NB4 (cell line): ENCODE data around the gene RNF166.

Source experiments
- DNase-seq: peaks from one replicate; pipeline ENCODE4 v3.0.0; 2010; ENCODE audit warnings: low read depth
- H3K4me3 ChIP-seq: one replicate; pipeline ENCODE4 v1.5.1; 2011; ENCODE audit warnings: mild to moderate bottlenecking, low read depth, low read length, moderate library complexity
- MYC ChIP-seq: IDR thresholded peaks from 2 replicates; pipeline ENCODE4 v1.6.1; 2011; ENCODE audit warnings: low read depth, low read length
- POLR2A ChIP-seq: IDR thresholded peaks from 2 replicates; pipeline ENCODE4 v1.6.1; 2011; ENCODE audit warnings: mild to moderate bottlenecking; ENCODE audit not compliant: insufficient read length; ENCODE audit errors: extremely low read depth
- TF ChIP-seq, protein P1 (sequence below): IDR thresholded peaks from one replicate; pipeline ENCODE4 v1.5.1; 2012; ENCODE audit warnings: low read depth, low read length
- TF ChIP-seq, protein P2 (sequence below): IDR thresholded peaks from 2 replicates; pipeline ENCODE4 v1.6.1; 2011; ENCODE audit warnings: low read depth, low read length

Gene RNF166

DNA sequence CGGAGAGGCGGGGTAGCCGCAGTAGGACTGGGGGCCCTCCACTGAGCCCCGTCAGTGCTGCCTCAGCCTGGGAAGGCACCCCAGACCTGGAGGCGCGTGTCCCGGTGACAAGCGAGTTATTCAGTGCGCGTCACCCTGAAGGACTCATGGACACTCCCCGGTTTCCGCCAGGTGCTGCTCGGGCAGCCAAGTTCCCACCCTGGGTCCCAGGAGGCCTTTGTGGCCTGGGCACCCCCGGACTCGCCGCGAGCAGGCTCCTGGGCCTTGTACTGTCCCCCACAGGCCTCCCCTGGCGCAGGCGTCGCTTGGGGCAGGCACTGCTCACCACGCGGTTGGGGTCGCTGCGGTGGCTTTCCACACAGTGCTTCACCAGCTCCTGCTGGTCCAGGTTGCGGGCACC is 7.6 kb downstream of the RNF166 start:
- DNase-seq, result no peak
- no peak overlapping the region for H3K4me3 ChIP-seq
- no peak for TF ChIP-seq POLR2A
- TF ChIP-seq, protein P1, sequence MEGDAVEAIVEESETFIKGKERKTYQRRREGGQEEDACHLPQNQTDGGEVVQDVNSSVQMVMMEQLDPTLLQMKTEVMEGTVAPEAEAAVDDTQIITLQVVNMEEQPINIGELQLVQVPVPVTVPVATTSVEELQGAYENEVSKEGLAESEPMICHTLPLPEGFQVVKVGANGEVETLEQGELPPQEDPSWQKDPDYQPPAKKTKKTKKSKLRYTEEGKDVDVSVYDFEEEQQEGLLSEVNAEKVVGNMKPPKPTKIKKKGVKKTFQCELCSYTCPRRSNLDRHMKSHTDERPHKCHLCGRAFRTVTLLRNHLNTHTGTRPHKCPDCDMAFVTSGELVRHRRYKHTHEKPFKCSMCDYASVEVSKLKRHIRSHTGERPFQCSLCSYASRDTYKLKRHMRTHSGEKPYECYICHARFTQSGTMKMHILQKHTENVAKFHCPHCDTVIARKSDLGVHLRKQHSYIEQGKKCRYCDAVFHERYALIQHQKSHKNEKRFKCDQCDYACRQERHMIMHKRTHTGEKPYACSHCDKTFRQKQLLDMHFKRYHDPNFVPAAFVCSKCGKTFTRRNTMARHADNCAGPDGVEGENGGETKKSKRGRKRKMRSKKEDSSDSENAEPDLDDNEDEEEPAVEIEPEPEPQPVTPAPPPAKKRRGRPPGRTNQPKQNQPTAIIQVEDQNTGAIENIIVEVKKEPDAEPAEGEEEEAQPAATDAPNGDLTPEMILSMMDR, result no peak
- TF ChIP-seq, protein P2, sequence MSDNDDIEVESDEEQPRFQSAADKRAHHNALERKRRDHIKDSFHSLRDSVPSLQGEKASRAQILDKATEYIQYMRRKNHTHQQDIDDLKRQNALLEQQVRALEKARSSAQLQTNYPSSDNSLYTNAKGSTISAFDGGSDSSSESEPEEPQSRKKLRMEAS, result no peak
- TF ChIP-seq MYC, result no peak

DNA sequence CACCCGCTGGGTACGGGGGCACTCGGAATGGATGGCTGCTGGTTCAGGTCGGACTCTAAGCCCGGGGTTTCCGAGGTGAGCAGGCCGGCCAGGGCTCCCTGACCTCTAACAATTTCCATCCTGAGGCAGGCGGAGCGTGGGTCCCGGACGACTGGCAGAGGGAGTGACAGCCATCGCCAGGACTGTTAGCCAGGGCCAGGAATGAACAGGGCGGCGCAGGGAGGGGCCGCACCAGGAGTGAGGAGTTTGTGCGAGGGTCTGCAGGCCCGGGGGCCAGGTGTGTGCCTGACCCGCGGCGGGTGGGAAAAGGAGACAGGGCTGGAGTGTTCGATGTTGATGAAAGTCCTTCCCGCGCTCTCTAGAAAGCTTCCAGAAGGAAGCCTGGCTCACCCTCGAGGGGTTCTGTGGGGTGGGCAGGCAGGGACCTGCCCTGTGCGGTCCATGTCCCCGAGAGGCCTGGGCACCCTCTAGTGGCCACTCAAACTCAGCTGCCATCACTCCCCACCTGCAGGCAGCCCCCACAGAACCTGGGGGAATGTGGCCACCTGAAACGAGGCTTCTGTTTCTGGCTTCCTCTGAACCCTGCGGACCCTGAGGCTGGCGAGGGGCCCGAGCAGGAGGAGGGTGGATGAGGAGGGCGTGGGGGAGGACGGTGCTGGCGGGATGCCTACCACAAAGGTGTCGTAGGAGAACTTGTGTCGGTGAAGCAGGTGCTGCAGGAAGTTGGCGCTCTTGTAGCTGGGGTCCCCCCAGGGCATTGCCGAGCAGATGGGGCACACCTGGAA is 8.2 kb downstream of the RNF166 start:
- DNase-seq, result no peak
- H3K4me3 ChIP-seq, result no peak overlapping the region
- TF ChIP-seq, protein P1, result peak; percentile 44
- TF ChIP-seq, protein P2, result no peak
- no peak for TF ChIP-seq MYC

DNA sequence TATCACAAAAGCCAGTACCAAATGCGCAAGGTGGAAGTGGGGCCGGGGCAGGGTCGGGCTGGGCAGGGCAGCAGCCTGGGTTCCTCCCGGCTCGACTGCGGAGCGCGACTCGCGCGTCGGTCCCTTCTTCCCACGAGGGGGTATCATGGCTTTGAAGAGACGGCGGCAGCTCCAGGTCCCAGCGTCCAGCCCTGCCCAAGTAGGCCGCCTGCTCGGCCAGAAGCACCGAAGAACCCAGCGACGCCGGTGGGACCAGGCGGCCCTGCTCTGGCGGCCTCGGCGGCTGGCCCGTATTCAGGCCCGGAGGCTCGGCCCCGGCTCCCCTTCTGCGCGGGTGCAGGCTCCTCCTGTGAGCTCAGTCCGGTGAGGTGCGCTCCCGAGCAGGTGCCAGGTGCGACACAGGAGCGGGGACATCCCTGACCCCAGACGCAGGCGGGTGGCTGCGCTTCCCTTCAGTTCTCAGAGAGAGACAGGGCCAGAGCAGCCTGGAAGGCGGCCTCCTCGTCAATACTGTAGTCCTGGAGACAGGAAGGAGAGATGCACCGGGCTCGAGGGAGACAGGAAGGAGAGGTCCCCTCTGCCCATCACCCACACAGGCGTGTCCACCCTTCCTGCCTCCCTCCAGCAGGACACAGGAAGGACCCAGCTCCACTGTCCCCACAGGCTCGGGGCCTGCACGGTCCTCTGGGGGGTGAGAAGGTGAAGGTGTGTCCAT is 8.9 kb downstream of the RNF166 start:
- H3K4me3 ChIP-seq, result no peak overlapping the region
- no peak for DNase-seq
- TF ChIP-seq MYC, result no peak
- TF ChIP-seq POLR2A, result no peak

GRCh38 chr16:88696441-88696840 is 9.8 kb downstream of the RNF166 start:
- DNase-seq, result no peak
- TF ChIP-seq, protein P2, result no peak
- TF ChIP-seq, protein P1, result no peak
- no peak for TF ChIP-seq MYC
- TF ChIP-seq POLR2A, result no peak
- H3K4me3 ChIP-seq, result no peak overlapping the region

DNA sequence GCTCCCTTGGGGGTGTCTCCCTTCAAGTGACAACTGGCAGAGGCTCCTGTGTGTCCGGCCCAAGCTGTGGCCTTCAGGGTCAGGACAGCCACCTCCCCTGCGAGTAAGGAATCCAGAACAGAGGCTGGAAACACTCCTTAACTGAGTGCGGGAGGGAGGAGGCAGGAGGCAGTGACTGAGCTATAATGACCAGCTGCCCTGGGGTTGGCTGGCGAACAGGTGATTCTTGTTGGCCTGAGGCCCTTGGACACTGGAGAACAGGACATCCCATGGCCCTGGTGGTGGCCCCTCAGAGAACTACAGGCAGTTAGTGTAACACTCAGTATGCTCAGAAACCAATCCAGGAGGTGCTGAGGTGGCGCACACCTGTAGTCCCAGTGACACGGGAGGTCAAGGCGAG is 10.5 kb downstream of the RNF166 start:
- DNase-seq, result no peak
- TF ChIP-seq, protein P1, result no peak
- TF ChIP-seq POLR2A (no peak), MYC (no peak)
- TF ChIP-seq, protein P2, result no peak

GRCh38 chr16:88695218-88695617 is 11.0 kb downstream of the RNF166 start:
- DNase-seq, result no peak
- TF ChIP-seq MYC (no peak), POLR2A (no peak)
- TF ChIP-seq, protein P1, result no peak
- TF ChIP-seq, protein P2, result no peak
- H3K4me3 ChIP-seq, result no peak overlapping the region

More for the DNA sequence above, 10.5 kb downstream of the RNF166 start:
- H3K4me3 ChIP-seq, result no peak overlapping the region
